T47D (cell line): ENCODE measurements around the gene RMC1.

ENCODE experiments used
- DNase-seq, 2 experiments: peaks; one replicate each; pipeline versions ENCODE4 v3.0.0 to v3.0.0-alpha.2; 2011 to 2012; ENCODE audit warnings: low read depth in 1 of 2, low spot score in 1 of 2
- JUND ChIP-seq: IDR thresholded peaks from 2 replicates; pipeline ENCODE4 v1.6.1; 2012; ENCODE audit warnings: low read depth
- in situ Hi-C: cut with HindIII; loops from 2 replicates; pipeline ENCODE4 v1.10.0; 2016; ENCODE audit warnings: low sequenced_read_pairs, low pct_unique_long_range_greater_than_20kb

RMC1 gene

GRCh38 chr18:23529604-23530003 lies 26.3 kb downstream of the RMC1 start:
- in situ Hi-C loops = no loop called here
- no peak for TF ChIP-seq JUND
- DNase-seq = no peak

- no peak for DNase-seq
- TF ChIP-seq JUND = no peak
- in situ Hi-C loops = no loop called here
Measured at GRCh38 chr18:23530195-23530594, 26.9 kb downstream of the RMC1 start.

GRCh38 chr18:23531912-23532311 lies 28.6 kb downstream of the RMC1 start:
- DNase-seq = no peak
- no peak for TF ChIP-seq JUND
- in situ Hi-C loops = no loop called here

GRCh38 chr18:23532848-23533247 lies 29.5 kb downstream of the RMC1 start:
- TF ChIP-seq JUND = no peak
- DNase-seq = no peak
- in situ Hi-C loops = no loop called here

- in situ Hi-C loops = no loop called here
- no peak for TF ChIP-seq JUND
- DNase-seq = no peak
Measured at GRCh38 chr18:23534276-23534675, 31.0 kb downstream of the RMC1 start.

- DNase-seq = no peak
- TF ChIP-seq JUND = no peak
- in situ Hi-C loops = no loop called here
Measured at GRCh38 chr18:23536204-23536603, 32.9 kb downstream of the RMC1 start.

- DNase-seq = no peak
- TF ChIP-seq JUND = no peak
- in situ Hi-C loops = no loop called here
Measured at GRCh38 chr18:23537274-23537673, 34.0 kb downstream of the RMC1 start.

- no peak for TF ChIP-seq JUND
- in situ Hi-C loops = no loop called here
- DNase-seq = no peak
Measured at GRCh38 chr18:23538001-23538400, 34.7 kb downstream of the RMC1 start.

- DNase-seq = no peak
- no peak for TF ChIP-seq JUND
- in situ Hi-C loops = no loop called here
Measured at GRCh38 chr18:23538870-23539269, 35.6 kb downstream of the RMC1 start.

- DNase-seq = no peak
- in situ Hi-C loops = no loop called here
- TF ChIP-seq JUND = no peak
Measured at GRCh38 chr18:23539296-23539695, 36.0 kb downstream of the RMC1 start.

- DNase-seq = peak in 1 of 2 experiments; percentile 3
- in situ Hi-C loops = no loop called here
- TF ChIP-seq JUND = no peak
Measured at GRCh38 chr18:23539911-23540525, 36.7 kb downstream of the RMC1 start.

GRCh38 chr18:23540867-23541266 lies 37.6 kb downstream of the RMC1 start:
- DNase-seq = no peak
- no peak for TF ChIP-seq JUND
- in situ Hi-C loops = no loop called here

- in situ Hi-C loops = no loop called here
- no peak for TF ChIP-seq JUND
- no peak for DNase-seq
Measured at GRCh38 chr18:23541349-23542093, 38.2 kb downstream of the RMC1 start.
